ENCODE measurements around the gene FZD7.

FZD7 gene

DNA sequence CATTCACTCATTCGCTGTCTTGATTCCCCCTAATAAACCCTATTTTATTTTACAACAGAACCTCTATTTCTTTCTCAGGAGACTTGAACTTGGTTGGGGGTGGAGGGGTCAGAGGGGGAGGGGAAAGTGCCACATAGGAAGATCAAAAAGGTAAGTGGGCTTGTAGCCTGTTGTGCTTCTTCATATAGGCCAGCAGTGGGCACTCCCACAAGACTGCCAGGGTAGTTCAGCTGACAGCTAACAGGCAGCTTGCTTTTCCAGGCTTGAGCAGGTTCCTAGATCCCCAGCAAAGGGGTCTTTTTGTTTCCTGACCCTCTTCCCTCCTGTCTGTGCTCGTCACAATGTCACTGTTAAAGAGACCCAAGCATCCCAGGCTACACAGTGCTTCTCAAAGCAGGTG, 38.6 kb downstream of the FZD7 start:
- DNase-seq = no peak

DNA sequence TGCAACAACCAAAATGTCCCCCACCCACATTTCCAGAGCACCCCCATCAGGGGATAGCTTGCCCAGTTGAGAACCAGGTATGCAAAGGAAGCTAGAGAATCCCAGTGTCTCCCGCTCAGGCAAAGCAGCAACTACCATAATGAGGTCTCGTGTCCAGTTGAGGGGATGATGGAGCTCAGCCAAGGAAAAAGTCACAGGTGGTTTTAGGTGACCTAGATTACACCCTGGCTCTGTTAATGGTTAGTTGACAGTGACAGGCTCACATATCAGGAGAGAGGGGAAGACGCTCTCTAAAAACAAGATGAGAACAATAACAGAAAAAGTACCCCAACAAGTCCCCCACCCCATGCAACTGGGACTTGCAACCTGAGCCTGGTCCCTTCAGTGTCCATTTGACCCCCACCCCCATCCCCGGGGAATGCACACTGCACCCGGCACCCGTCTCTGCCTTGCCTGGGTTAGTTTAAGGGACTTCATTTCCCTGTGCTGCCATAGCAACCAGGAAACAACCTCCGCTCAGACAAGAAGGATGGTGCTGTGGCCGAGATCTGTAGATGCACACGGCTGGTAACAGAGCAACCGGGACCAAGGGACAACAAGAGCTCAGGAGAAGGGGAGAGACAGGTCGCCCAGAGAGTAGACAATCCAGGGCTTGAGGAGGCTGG, 39.2 kb downstream of the FZD7 start, which contains the start of gene KIAA2012:
Gene KIAA2012 (plus strand): TSS at position 519 of the 665 bp plus-strand sequence. CDS start 373 bp downstream, outside the sequence.
- DNase-seq = peak; percentile 58

DNA sequence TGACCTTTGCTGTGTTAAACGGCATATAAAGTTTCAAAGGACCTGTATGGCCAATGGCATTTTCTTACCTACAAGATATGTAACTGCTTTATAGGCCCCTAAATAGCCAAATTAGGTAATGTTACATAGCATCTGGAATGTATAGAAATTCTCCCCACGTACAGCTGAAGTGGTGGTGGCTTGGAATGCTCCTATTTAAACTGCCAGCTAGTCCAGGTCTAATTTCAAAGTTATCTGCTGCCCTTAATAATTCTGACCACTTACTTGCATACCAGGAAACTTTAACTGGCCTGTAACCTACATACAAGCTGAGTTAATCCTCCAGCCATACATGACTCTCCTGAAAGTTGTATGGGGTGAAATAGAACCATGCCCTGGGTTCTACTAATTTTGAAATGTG, 40.7 kb downstream of the FZD7 start:
- DNase-seq = no peak

DNA sequence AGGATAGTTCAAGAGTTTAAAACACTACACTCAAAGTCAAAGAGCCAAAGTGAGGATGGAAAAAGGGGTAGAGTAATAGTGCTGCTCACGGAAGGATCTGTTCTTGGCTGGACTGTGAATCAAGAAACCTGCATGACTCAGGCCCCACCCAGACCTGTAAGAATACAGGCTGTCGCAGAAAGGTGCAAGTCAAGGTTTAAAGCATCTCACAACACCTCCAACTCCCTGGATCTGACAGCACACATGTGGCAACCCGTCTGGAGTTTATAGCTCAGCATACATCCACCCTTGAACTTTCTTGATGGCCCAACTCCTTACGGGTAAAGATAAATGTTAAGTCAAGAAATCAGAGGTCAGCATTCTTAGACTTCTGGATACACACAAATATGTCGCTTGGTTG, 45.7 kb downstream of the FZD7 start:
- DNase-seq = no peak

DNA sequence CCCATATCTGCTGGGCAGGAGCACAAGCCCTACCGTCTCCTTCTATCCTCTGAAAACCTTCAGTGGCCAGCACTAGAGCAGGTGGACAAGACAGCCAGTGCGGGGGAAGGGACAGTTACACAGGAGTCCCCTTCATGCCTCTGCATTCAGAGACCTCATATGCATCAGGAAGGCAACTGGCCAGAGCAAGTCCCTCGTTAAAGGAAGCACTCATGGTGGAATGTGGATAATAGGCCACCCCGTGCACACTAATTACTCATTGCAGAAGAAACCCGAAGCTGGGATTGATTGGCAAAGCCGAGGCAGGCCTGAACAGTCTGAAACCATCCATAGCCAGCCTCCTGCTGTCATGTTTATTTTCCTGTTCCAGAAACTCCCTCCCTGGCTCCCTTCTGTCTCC, 50.6 kb downstream of the FZD7 start:
- no peak for DNase-seq

All from NCI-H510A (cell line).